ENCODE data around the gene MELTF. TPM values are rescaled to one million over a fixed set of nuclear protein-coding genes. Genes with fewer than 3 reads are reported as not detected.

MELTF gene
- total and polyA plus RNA-seq, 9 of the 15 experiments (the other 6 are each of a cell fraction or from before 2014, with no cell fraction given), result 0.35 to 10.5 (median 4.5) TPM

- Histone ChIP-seq H3K9me1 (ENCODE audit: control insufficient read depth, insufficient read depth, low read length) (no peaks in the 10 kb centered on the region), H3K9me3 (replicated peaks; ENCODE audit: control insufficient read depth, insufficient read depth, low read depth, low read length) (no peaks in the 10 kb centered on the region), H3K36me3 (ENCODE audit: control insufficient read depth, insufficient read depth, low read length) (no peaks in the 10 kb centered on the region), H3K4me2 (ENCODE audit: insufficient read depth, low read length) (no peak overlapping the region), H3K4me1 (replicated peaks in 1 of 2; ENCODE audit: control insufficient read depth in 2 of 2, insufficient read depth in 2 of 2, low read length in 2 of 2) (peaks cover 3 to 44% of the 10 kb centered on the region in 2 experiments; a peak in 3 of 5 replicates), H3K9ac (ENCODE audit: insufficient read depth in 1 of 2, low read depth in 2 of 2, low read length in 2 of 2) (peak overlapping the region in 1 of 2 experiments; percentile 36; a peak in 1 of 4 replicates), H4K20me1 (replicated peaks; ENCODE audit: control insufficient read depth, insufficient read depth, low read length) (no peaks in the 10 kb centered on the region), H3K79me2 (ENCODE audit: control insufficient read depth, insufficient read depth, low read length) (no peaks in the 10 kb centered on the region), H3K27me3 (ENCODE audit: control insufficient read depth in 2 of 2, insufficient read depth in 2 of 2, low read length in 2 of 2) (no peaks in the 10 kb centered on the region; a peak in 1 of 5 replicates), H2AFZ (ENCODE audit: low read depth, low read length) (no peak overlapping the region), H3K4me3 (no peak overlapping the region), H3K27ac (ENCODE audit: extremely low read depth, low read depth, low read length) (no peak overlapping the region)
- FAIRE-seq (no peak), DNase-seq (ENCODE audit: extremely low read depth in 1 of 4, low spot score in 3 of 4) (no peak), ATAC-seq (no peak)
- no TSS peak for BruUV-seq (replicated peaks)
- TF ChIP-seq NFIC (IDR thresholded peaks at IDR 0.05) (peak; percentile 39), ZNF77 (CRISPR knock-in tag; IDR thresholded peaks at IDR 0.05) (no peak), POLR2G (IDR thresholded peaks at IDR 0.05; ENCODE audit: low read depth, low read length) (0 out of 2 replicates have a peak, but pooled peaks have one; percentile 13)
- 48% methylated on average over 28 of the region's 30 CpGs for WGBS (ENCODE audit: insufficient coverage, low coverage, missing lambda C conversion rate)
- in situ Hi-C loops (cut with MboI), result no loop called here
- ChIA-PET CTCF (ENCODE audit: low intra/inter-chr PET ratio) (no interaction called here), POLR2A (interaction anchor here (1.0 kb wide), 1 partner anchor 12 kb away, joined by 3 read pairs; no protein-coding TSS in a partner anchor)
- intact Hi-C loops (cut with micrococcal nuclease), result no loop called here
Observed at GRCh38 chr3:197010556-197011351, 18.9 kb downstream of the MELTF start.

DNA sequence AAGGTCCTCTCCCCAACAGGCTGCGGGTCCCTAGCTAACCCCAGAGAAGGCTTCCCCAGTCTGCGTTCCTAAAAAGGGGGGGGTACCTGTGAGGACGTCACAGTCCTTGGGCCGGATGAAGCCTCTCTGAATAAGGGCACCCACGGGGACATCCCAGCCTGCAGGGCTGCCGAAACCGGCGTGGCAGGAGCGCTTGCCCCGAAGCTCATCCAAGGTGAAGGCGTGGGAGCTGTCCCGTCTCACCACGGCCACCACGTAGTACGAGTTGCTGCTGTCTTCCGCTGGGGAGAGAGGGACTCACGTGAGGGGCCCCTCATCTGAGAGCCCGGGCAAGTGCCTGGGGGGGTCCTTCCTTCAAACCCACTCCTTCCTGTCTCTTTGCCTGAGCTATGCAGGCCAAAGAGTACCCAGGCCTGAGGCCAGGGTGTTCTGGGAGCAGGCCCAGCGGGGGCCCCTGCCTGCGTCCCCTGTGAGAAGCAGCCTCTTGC is 20.0 kb downstream of the MELTF start:
- no TSS peak for BruUV-seq (replicated peaks)
- Histone ChIP-seq H3K9me3 (replicated peaks; ENCODE audit: control insufficient read depth, insufficient read depth, low read depth, low read length) (no peaks in the 10 kb centered on the region), H3K9me1 (ENCODE audit: control insufficient read depth, insufficient read depth, low read length) (no peaks in the 10 kb centered on the region), H3K27me3 (ENCODE audit: control insufficient read depth in 2 of 2, insufficient read depth in 2 of 2, low read length in 2 of 2) (no peaks in the 10 kb centered on the region; a peak in 1 of 5 replicates), H4K20me1 (replicated peaks; ENCODE audit: control insufficient read depth, insufficient read depth, low read length) (no peaks in the 10 kb centered on the region), H3K36me3 (ENCODE audit: control insufficient read depth, insufficient read depth, low read length) (no peaks in the 10 kb centered on the region), H3K4me1 (replicated peaks in 1 of 2; ENCODE audit: control insufficient read depth in 2 of 2, insufficient read depth in 2 of 2, low read length in 2 of 2) (peaks cover 3 to 37% of the 10 kb centered on the region in 2 experiments; a peak in 3 of 5 replicates), H3K9ac (ENCODE audit: insufficient read depth in 1 of 2, low read depth in 2 of 2, low read length in 2 of 2) (peak overlapping the region in 1 of 2 experiments; percentile 14; a peak in 1 of 4 replicates), H3K4me3 (no peak overlapping the region), H3K79me2 (ENCODE audit: control insufficient read depth, insufficient read depth, low read length) (no peaks in the 10 kb centered on the region), H2AFZ (ENCODE audit: low read depth, low read length) (no peak overlapping the region), H3K4me2 (ENCODE audit: insufficient read depth, low read length) (no peak overlapping the region), H3K27ac (ENCODE audit: extremely low read depth, low read depth, low read length) (no peak overlapping the region)
- ATAC-seq (no peak), FAIRE-seq (no peak), DNase-seq (ENCODE audit: extremely low read depth in 1 of 4, low spot score in 3 of 4) (no peak)
- ChIA-PET POLR2A (interaction anchor here (0.6 kb wide), 1 partner anchor 135 kb away, joined by 3 read pairs; no protein-coding TSS in a partner anchor), CTCF (ENCODE audit: low intra/inter-chr PET ratio) (no interaction called here)
- in situ Hi-C loops (cut with MboI), result no loop called here
- intact Hi-C loops (cut with micrococcal nuclease), result no loop called here
- 70% methylated on average over 20 of the region's 20 CpGs for WGBS (ENCODE audit: insufficient coverage, low coverage, missing lambda C conversion rate)
- TF ChIP-seq FOS (IDR thresholded peaks at IDR 0.05; ENCODE audit: extremely low read depth, insufficient read length) (no peak), HNRNPLL (IDR thresholded peaks at IDR 0.05; ENCODE audit: low read depth, low read length, poor library complexity, severe bottlenecking) (no peak)

All from K562 (cell line).